CD8-positive, alpha-beta memory T cell (primary cell): Measurements from ENCODE around the gene CSNK1E. TPM values are rescaled to one million over a fixed set of nuclear protein-coding genes. Genes with fewer than 3 reads are reported as not detected.
A peak's percentile ranks its signal among the peaks of the same experiment; 100 is the strongest.

Experiments used
- CTCF ChIA-PET: fragments of 350-600 bp; sonication (Branson Sonifier 250); formaldehyde crosslinking; loops from one replicate; lab custom pipeline; 2021; ENCODE audit warnings: antibody characterized with exemption; lab: Charles Lee
- POLR2A ChIA-PET: fragments of 350-600 bp; sonication (Branson Sonifier 250); formaldehyde crosslinking; loops from one replicate; lab custom pipeline; 2021; ENCODE audit warnings: antibody characterized with exemption; lab: Charles Lee
- DNase-seq, 5 donors: peaks; one replicate each; pipeline versions ENCODE4 v3.0.0 to v3.0.0-alpha.2; 2020 to 2022; ENCODE audit warnings: mixed read lengths in 1 of 5
- H3K27ac ChIP-seq: one replicate; pipeline ENCODE4 v1.7.0; 2013; ENCODE audit warnings: low read depth, mild to moderate bottlenecking, low read length, moderate library complexity
- H3K27me3 ChIP-seq: 2 replicates; pipeline ENCODE4 v1.7.0; 2013; ENCODE audit warnings: low read length, mild to moderate bottlenecking; ENCODE audit not compliant: insufficient read depth, poor library complexity, severe bottlenecking
- H3K36me3 ChIP-seq: 2 replicates; pipeline ENCODE4 v1.7.0; 2013; ENCODE audit warnings: mild to moderate bottlenecking, low read length, moderate library complexity; ENCODE audit not compliant: insufficient read depth
- H3K4me1 ChIP-seq: 2 replicates; pipeline ENCODE4 v1.7.0; 2013; ENCODE audit warnings: mild to moderate bottlenecking, low read length, moderate library complexity; ENCODE audit not compliant: insufficient read depth
- H3K4me3 ChIP-seq: 2 replicates; pipeline ENCODE4 v1.7.0; 2013; ENCODE audit warnings: mild to moderate bottlenecking, low read length
- H3K9me3 ChIP-seq: 2 replicates; pipeline ENCODE4 v1.7.0; 2013; ENCODE audit warnings: mild to moderate bottlenecking, low read length
- H3K27ac Mint-ChIP-seq, 8 donors: one replicate each; pipeline ENCODE4 v1.8.0; 2020 to 2021; ENCODE audit warnings: mixed read lengths in 8 of 8, mild to moderate bottlenecking in 6 of 8, inconsistent platforms in 3 of 8, moderate library complexity in 3 of 8
- H3K27me3 Mint-ChIP-seq, 2 donors: one replicate each; pipeline ENCODE4 v1.8.0; 2020 to 2021; ENCODE audit warnings: mixed read lengths in 2 of 2, mild to moderate bottlenecking in 1 of 2, moderate library complexity in 1 of 2
- H3K36me3 Mint-ChIP-seq, 3 donors: one replicate each; pipeline ENCODE4 v1.8.0; 2020 to 2021; ENCODE audit warnings: mixed read lengths in 3 of 3, inconsistent platforms in 1 of 3, mild to moderate bottlenecking in 1 of 3
- H3K4me1 Mint-ChIP-seq, 3 donors: one replicate each; pipeline ENCODE4 v1.8.0; 2020 to 2021; ENCODE audit warnings: mixed read lengths in 3 of 3, inconsistent platforms in 1 of 3, mild to moderate bottlenecking in 1 of 3
- H3K4me3 Mint-ChIP-seq, 7 donors: one replicate each; pipeline ENCODE4 v1.8.0; 2020 to 2021; ENCODE audit warnings: mixed read lengths in 7 of 7, mild to moderate bottlenecking in 6 of 7, moderate library complexity in 4 of 7, inconsistent platforms in 2 of 7
- H3K9me3 Mint-ChIP-seq, 5 donors: one replicate each; pipeline ENCODE4 v1.8.0; 2020 to 2022; ENCODE audit warnings: mixed read lengths in 5 of 5, mild to moderate bottlenecking in 3 of 5, moderate library complexity in 2 of 5, inconsistent platforms in 1 of 5
- polyA plus RNA-seq: library from polyadenylated mRNA; unstranded; fragments of 300-500 nt; fragmentation: Illumina TruSeq; gene quantifications from one replicate; pipeline ENCODE4 v1.2.3, GENCODE V29; 2021
- total RNA-seq, 2 experiments: library from RNA; stranded (reverse); gene quantifications; one replicate each; pipeline ENCODE4 v1.2.3, GENCODE V29; 2021

The CSNK1E gene
- total and polyA plus RNA-seq, 3 experiments from 2014 or later: 14.1 to 105 (median 102) TPM

DNA sequence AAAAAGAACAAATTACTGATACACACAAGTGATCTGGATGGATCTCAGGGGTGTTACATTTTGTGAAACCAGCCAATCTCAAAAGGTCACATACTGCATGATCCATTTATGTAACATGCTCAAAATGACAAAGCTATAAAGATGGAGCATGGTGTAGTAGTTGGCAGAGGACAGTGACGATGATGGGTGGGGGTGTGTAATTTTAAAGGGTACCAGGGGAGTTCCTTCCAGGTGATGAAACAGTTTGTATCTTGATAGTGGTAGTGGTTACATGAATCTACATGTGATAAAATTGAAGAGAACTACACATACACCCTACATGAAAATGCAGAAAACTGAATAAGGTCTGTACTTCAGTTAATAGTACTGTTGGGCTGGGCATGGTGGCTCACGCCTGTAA lies 61.5 kb downstream of the CSNK1E start:
- POLR2A ChIA-PET: no interaction called here
- Mint-ChIP-seq H3K27me3 (peaks cover 0 to 2% of the 10 kb centered on the region in 2 donors), H3K36me3 (peaks cover 0 to 5% (median 1%) of the 10 kb centered on the region in 3 donors), H3K4me1 (peaks cover 10 to 22% (median 18%) of the 10 kb centered on the region in 3 donors), H3K27ac (peak overlapping the region in 1 of 8 donors; percentile 52), H3K4me3 (no peak overlapping the region), H3K9me3 (no peaks in the 10 kb centered on the region)
- Histone ChIP-seq H3K27me3 (no peaks in the 10 kb centered on the region), H3K36me3 (no peaks in the 10 kb centered on the region), H3K4me3 (no peak overlapping the region), H3K4me1 (no peaks in the 10 kb centered on the region), H3K27ac (no peak overlapping the region), H3K9me3 (no peaks in the 10 kb centered on the region)
- no peak for DNase-seq
- CTCF ChIA-PET: no interaction called here

DNA sequence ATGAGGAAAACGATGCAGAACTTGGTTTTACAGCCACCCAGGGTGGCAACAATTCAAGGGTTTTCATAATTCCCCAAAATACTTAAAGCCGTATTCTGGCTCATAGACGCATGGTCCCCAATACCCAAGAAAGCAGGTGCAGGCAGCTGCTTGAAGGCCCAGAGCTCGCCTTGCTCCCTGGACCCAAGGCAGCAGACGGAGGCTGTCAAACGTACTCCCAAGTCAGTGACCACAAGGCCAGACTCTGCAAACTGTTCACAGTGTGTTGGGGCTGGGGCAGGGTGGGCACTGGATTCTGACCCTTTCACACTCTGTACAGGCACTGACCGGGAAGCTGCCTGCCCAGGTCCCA lies 65.9 kb downstream of the CSNK1E start:
- Mint-ChIP-seq H3K9me3 (no peaks in the 10 kb centered on the region), H3K27ac (no peak overlapping the region), H3K4me1 (peaks cover 4 to 10% (median 4%) of the 10 kb centered on the region in 3 donors), H3K27me3 (no peaks in the 10 kb centered on the region), H3K4me3 (no peak overlapping the region), H3K36me3 (peaks cover 5 to 30% (median 11%) of the 10 kb centered on the region in 3 donors)
- ChIA-PET CTCF (interaction anchor here (1.0 kb wide), 1 partner anchor 21 kb away, joined by 3 read pairs; no protein-coding TSS in a partner anchor), POLR2A (no interaction called here)
- H3K4me1 ChIP-seq: no peaks in the 10 kb centered on the region
- H3K9me3 ChIP-seq: no peaks in the 10 kb centered on the region
- H3K27me3 ChIP-seq: no peaks in the 10 kb centered on the region
- no peaks in the 10 kb centered on the region for H3K36me3 ChIP-seq
- no peak overlapping the region for H3K4me3 ChIP-seq
- no peak overlapping the region for H3K27ac ChIP-seq
- DNase-seq: no peak

DNA sequence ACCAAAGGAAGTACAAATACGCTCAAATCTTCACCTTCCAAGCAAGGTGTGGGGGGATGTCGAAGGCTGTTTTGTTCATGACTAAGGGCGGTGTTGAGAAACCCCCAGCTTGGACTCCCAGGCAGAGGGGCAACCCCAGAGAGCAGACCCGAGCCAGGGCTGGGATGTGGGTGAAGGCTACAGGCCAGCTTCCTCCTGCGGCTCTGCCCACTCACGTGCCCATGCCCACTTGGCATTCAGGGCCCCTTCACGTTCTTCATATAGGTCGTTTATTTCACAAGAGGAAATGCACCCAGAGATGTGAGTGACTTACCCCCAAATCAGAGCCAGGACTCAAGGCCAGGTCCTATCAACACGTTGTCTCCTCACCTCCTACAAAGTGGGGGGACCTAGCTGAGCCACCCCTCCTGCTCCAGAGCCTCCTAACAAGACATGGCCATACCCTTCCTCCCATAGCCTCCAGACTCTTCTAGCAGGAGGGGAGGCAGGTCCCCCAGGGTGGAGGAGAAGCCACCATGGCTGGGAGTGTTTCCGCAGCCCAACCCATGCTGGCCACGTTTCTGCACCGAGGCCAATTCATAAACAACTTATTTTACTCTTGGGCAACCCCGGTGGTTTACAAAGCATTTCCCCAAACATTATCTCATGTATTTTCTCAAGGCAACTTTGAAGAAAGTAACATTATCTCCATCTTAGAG lies 66.4 kb downstream of the CSNK1E start:
- Mint-ChIP-seq H3K4me3 (no peak overlapping the region), H3K27ac (no peak overlapping the region)
- POLR2A ChIA-PET: no interaction called here

DNA sequence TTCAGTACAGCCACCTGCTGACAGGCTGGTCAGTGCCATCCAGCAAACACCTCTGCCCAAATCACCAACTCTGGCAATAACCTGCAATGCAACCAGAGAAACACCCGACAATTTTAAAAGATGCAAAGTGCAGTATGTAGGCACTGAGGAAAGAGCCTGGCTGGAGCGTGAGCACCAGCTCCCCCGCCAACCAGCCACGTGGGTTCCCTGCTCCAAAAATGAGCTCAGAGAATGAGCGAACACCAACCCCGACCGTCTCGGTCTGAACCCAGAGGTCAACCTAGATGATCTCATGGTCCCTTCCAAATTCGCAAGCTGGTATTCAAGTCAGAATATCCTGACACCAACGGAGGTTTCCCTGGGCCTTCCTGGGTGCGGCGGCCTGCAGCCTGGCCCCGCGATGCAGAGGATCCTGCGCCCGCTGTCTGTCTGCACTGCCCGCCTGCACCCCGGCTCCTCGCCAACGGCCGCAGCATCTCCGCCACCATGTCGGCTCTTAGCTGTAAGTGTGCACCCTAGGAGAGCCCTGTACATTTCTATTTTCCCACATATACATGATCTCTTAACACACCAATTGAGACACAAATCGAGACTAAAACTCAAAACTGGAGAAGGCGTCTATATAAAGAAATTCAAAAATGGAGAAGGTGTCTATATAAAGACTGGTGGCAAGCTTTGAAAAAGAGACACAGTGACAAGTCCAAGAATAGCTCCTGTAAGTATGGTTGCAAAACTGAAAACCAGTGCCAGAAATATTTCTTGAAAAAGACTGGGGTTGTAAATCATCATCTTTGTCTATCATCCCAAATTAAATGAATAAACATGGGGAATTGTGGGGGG lies 67.2 kb downstream of the CSNK1E start:
- no peak overlapping the region for H3K4me3 Mint-ChIP-seq
- H3K36me3 Mint-ChIP-seq: peaks cover 5 to 36% (median 11%) of the 10 kb centered on the region in 3 donors
- DNase-seq: no peak
- CTCF ChIA-PET: interaction anchor here (1.3 kb wide), 1 partner anchor 12 kb away, joined by 3 read pairs; no protein-coding TSS in a partner anchor
- H3K27ac Mint-ChIP-seq: no peak overlapping the region
- Histone ChIP-seq H3K4me3 (no peak overlapping the region), H3K4me1 (no peaks in the 10 kb centered on the region), H3K9me3 (no peaks in the 10 kb centered on the region), H3K27ac (no peak overlapping the region), H3K36me3 (no peaks in the 10 kb centered on the region), H3K27me3 (no peaks in the 10 kb centered on the region)
- POLR2A ChIA-PET: no interaction called here
- no peaks in the 10 kb centered on the region for H3K27me3 Mint-ChIP-seq
- H3K4me1 Mint-ChIP-seq: peaks cover 0 to 10% (median 4%) of the 10 kb centered on the region in 3 donors
- H3K9me3 Mint-ChIP-seq: no peaks in the 10 kb centered on the region

More for the DNA sequence above, 66.4 kb downstream of the CSNK1E start:
- H3K4me1 Mint-ChIP-seq: peaks cover 3 to 10% (median 4%) of the 10 kb centered on the region in 3 donors
- no peak overlapping the region for H3K4me3 ChIP-seq
- no peak for DNase-seq
- no peaks in the 10 kb centered on the region for H3K4me1 ChIP-seq
- H3K9me3 ChIP-seq: no peaks in the 10 kb centered on the region
- no peaks in the 10 kb centered on the region for H3K27me3 ChIP-seq
- H3K36me3 Mint-ChIP-seq: peaks cover 5 to 35% (median 11%) of the 10 kb centered on the region in 3 donors
- no peaks in the 10 kb centered on the region for H3K9me3 Mint-ChIP-seq
- H3K27me3 Mint-ChIP-seq: no peaks in the 10 kb centered on the region
- H3K36me3 ChIP-seq: no peaks in the 10 kb centered on the region
- CTCF ChIA-PET: no interaction called here
- H3K27ac ChIP-seq: no peak overlapping the region

DNA sequence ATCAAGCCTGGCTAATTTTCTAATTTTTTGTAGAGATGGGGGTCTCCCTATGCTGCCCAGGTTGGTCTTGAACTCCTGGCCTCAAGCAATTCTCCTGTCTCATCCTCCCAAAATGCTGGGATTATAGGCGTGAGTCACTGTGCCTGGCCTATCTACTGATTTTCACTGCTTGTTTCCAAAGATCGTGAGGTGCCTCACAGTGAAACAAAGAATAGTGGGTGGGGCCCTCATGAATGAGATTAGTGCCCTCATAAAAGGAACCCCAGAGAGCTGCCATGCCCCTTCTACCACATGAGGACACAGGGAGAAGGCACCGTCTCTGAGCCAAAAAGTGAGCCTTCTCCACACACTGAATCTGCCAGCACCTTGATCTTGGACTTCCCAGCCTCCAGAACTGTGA lies 67.9 kb downstream of the CSNK1E start:
- POLR2A ChIA-PET: no interaction called here
- peak overlapping the region in 1 of 8 donors; percentile 60 for H3K27ac Mint-ChIP-seq
- Histone ChIP-seq H3K4me1 (no peaks in the 10 kb centered on the region), H3K27me3 (no peaks in the 10 kb centered on the region), H3K36me3 (no peaks in the 10 kb centered on the region), H3K9me3 (no peaks in the 10 kb centered on the region), H3K4me3 (no peak overlapping the region), H3K27ac (no peak overlapping the region)
- H3K4me1 Mint-ChIP-seq: peaks cover 0 to 10% (median 4%) of the 10 kb centered on the region in 3 donors
- no peak for DNase-seq
- no peaks in the 10 kb centered on the region for H3K27me3 Mint-ChIP-seq
- H3K4me3 Mint-ChIP-seq: no peak overlapping the region
- CTCF ChIA-PET: interaction anchor here (1.3 kb wide), 1 partner anchor 12 kb away, joined by 3 read pairs; no protein-coding TSS in a partner anchor
- H3K9me3 Mint-ChIP-seq: no peaks in the 10 kb centered on the region
- peaks cover 5 to 42% (median 11%) of the 10 kb centered on the region in 3 donors for H3K36me3 Mint-ChIP-seq

DNA sequence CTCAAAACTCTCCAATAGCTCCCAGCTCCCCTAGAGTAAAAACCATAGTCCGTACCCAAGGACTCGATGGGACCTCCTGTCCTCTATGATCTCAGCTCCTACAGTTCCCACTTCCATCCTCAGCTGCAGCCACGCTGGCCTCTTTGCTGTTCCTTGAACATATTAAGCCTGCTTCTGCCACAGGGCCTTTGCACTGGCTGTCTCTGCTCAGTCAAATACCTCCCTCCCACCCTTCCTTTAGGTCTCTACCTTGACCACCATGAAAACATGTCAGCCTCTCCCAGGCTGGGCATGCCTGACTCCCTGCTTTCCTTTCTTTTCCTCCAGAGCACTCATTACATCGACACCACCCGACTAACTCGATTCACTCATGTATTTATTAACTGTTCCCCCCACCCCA lies 69.0 kb downstream of the CSNK1E start:
- Histone ChIP-seq H3K9me3 (no peaks in the 10 kb centered on the region), H3K27ac (no peak overlapping the region), H3K36me3 (no peaks in the 10 kb centered on the region), H3K27me3 (no peaks in the 10 kb centered on the region), H3K4me1 (no peaks in the 10 kb centered on the region), H3K4me3 (no peak overlapping the region)
- Mint-ChIP-seq H3K27me3 (no peaks in the 10 kb centered on the region), H3K4me1 (peaks cover 0 to 8% (median 4%) of the 10 kb centered on the region in 3 donors), H3K9me3 (no peaks in the 10 kb centered on the region), H3K36me3 (peaks cover 5 to 52% (median 12%) of the 10 kb centered on the region in 3 donors), H3K4me3 (no peak overlapping the region), H3K27ac (no peak overlapping the region)
- POLR2A ChIA-PET: no interaction called here
- no peak for DNase-seq
- CTCF ChIA-PET: no interaction called here

DNA sequence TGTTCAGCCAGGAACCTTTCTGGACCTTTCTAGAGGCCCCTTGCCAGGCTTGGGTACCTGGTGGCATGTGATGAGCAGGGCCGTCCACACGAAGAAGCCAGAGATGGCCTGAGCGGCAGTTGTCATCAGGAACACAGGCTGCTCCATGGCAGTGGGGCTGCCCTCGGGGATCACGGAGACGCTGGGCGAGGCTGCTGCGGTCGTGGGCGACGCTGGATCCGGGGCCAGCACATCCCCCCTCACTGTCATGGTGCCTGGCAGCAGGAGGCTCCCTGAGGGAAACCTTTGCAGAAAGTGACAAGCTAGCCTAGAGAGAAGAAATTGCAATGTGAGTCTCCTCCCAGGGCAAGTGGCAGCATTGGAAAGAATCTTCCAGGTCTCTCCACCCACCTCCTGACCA lies 69.5 kb downstream of the CSNK1E start:
- DNase-seq: no peak
- H3K9me3 Mint-ChIP-seq: no peaks in the 10 kb centered on the region
- no peaks in the 10 kb centered on the region for H3K9me3 ChIP-seq
- no peaks in the 10 kb centered on the region for H3K36me3 ChIP-seq
- H3K4me3 ChIP-seq: no peak overlapping the region
- no peaks in the 10 kb centered on the region for H3K27me3 ChIP-seq
- H3K27ac Mint-ChIP-seq: no peak overlapping the region
- CTCF ChIA-PET: no interaction called here
- peaks cover 0 to 8% (median 4%) of the 10 kb centered on the region in 3 donors for H3K4me1 Mint-ChIP-seq
- H3K27me3 Mint-ChIP-seq: no peaks in the 10 kb centered on the region
- H3K27ac ChIP-seq: no peak overlapping the region
- H3K36me3 Mint-ChIP-seq: peaks cover 5 to 54% (median 12%) of the 10 kb centered on the region in 3 donors
- H3K4me3 Mint-ChIP-seq: no peak overlapping the region
- POLR2A ChIA-PET: no interaction called here
- no peaks in the 10 kb centered on the region for H3K4me1 ChIP-seq

DNA sequence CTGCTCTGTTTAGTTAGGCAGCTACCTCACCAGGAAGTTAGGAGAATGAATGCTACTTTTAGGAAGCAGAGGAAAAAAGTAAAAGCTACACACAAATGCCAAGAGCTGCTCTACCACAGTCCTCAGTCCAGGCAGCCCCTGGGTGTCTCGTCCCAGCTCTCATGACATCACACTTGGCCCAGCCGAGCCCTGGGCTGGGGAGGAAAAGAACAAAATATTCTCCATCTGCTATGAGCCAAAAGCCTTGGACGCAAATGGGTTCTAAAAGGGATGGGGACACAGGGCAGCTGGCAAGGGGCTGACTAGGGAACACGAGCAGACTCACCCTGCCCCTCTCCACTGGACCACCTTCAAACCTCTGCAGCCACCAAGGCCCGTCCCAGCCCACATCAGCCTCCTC lies 70.5 kb downstream of the CSNK1E start:
- ChIA-PET CTCF (no interaction called here), POLR2A (no interaction called here)
- no peaks in the 10 kb centered on the region for H3K4me1 ChIP-seq
- H3K4me3 ChIP-seq: no peak overlapping the region
- Mint-ChIP-seq H3K4me1 (peaks cover 0 to 8% (median 4%) of the 10 kb centered on the region in 3 donors), H3K9me3 (no peaks in the 10 kb centered on the region), H3K27me3 (no peaks in the 10 kb centered on the region), H3K4me3 (no peak overlapping the region), H3K27ac (no peak overlapping the region), H3K36me3 (peaks cover 5 to 58% (median 14%) of the 10 kb centered on the region in 3 donors)
- no peaks in the 10 kb centered on the region for H3K9me3 ChIP-seq
- H3K36me3 ChIP-seq: no peaks in the 10 kb centered on the region
- H3K27me3 ChIP-seq: no peaks in the 10 kb centered on the region
- H3K27ac ChIP-seq: no peak overlapping the region
- DNase-seq: no peak
